Prostate gland (tissue), 2 donors: Measurements from ENCODE around the gene SLC25A24. TPM values are rescaled to one million over a fixed set of nuclear protein-coding genes. Genes with fewer than 3 reads are reported as not detected.

Experiments
- DNase-seq: peaks from one replicate; pipeline ENCODE4 v3.0.0-alpha.2; 2019; ENCODE audit warnings: low spot score
- H3K27ac ChIP-seq, 2 donors: fragments of 200-600 bp; sonication (generic); 2 replicates each; pipeline ENCODE4 v1.5.1; 2017 to 2019
- H3K27me3 ChIP-seq: fragments of 200-600 bp; sonication (generic); replicated peaks from 2 replicates; pipeline ENCODE4 v1.5.1; 2019; ENCODE audit not compliant: insufficient read depth
- H3K36me3 ChIP-seq, 2 donors: fragments of 200-600 bp; sonication (generic); 1 replicate in 1 of 2; 2 replicates in 1 of 2; pipeline versions ENCODE4 v1.5.1 to v1.8.1; 2017 to 2019
- H3K4me1 ChIP-seq: fragments of 200-600 bp; sonication (generic); replicated peaks from 2 replicates; pipeline ENCODE4 v1.5.1; 2019
- H3K4me3 ChIP-seq, 2 donors: fragments of 200-600 bp; sonication (generic); 2 replicates each; pipeline ENCODE4 v1.5.1; 2017 to 2019
- H3K9me3 ChIP-seq: fragments of 200-600 bp; sonication (generic); 2 replicates; pipeline ENCODE4 v1.5.1; 2017
- CTCF ChIP-seq, 4 experiments: fragments of 200-600 bp in 2 of 4; fragments of 450-650 bp in 2 of 4; sonication (generic) in 2 of 4; IDR thresholded peaks; 1 replicate in 3 of 4; 2 replicates in 1 of 4; pipeline ENCODE4 v1.5.1; 2016 to 2019; ENCODE audit warnings: antibody characterized with exemption in 4 of 4, mild to moderate bottlenecking in 2 of 4, moderate library complexity in 2 of 4
- POLR2A ChIP-seq: fragments of 450-650 bp; IDR thresholded peaks from one replicate; pipeline ENCODE4 v1.6.1; 2016; ENCODE audit warnings: antibody characterized with exemption, mild to moderate bottlenecking
- POLR2AphosphoS5 ChIP-seq: sonication (generic); formaldehyde crosslinking; IDR thresholded peaks from one replicate; pipeline ENCODE4 v1.6.1; 2017; ENCODE audit warnings: antibody characterized with exemption
- WGBS: methylation state at CpG from one replicate; pipeline ENCODE4 v1.1.5; 2018; 5-methylcytosine and 5-hydroxymethylcytosine counted together
- intact Hi-C: fragments of 100-400 bp; cut with DNase I; formaldehyde crosslinking; loops from one replicate; pipeline ENCODE4 v1.14.2; 2022
- total RNA-seq, 2 donors: library from RNA; depleted of rRNA; stranded (reverse); fragments of >200 nt; gene quantifications; one replicate each; pipeline ENCODE4 v1.1.0, GENCODE V29; 2016

Gene SLC25A24
- total RNA-seq, 2 donors from 2014 or later: 14.9 to 17.6 TPM

GRCh38 chr1:108124023-108124422 lies 76.1 kb downstream of the SLC25A24 start:
- Histone ChIP-seq H3K4me1 (no peaks in the 10 kb centered on the region), H3K9me3 (no peaks in the 10 kb centered on the region), H3K36me3 (no peaks in the 10 kb centered on the region), H3K4me3 (no peak overlapping the region), H3K27ac (peak overlapping the region in 1 of 2 donors; percentile 54), H3K27me3 (no peaks in the 10 kb centered on the region)
- WGBS: 86% methylated on average over 1 of the region's 1 CpG
- DNase-seq: no peak
- intact Hi-C loops: no loop called here
- no peak for TF ChIP-seq POLR2A
- TF ChIP-seq POLR2AphosphoS5: no peak
- TF ChIP-seq CTCF (IDR thresholded peaks at IDR 0.05): no peak

- DNase-seq: no peak
- Histone ChIP-seq H3K4me1 (no peaks in the 10 kb centered on the region), H3K27ac (no peak overlapping the region), H3K27me3 (no peaks in the 10 kb centered on the region), H3K9me3 (no peaks in the 10 kb centered on the region), H3K4me3 (no peak overlapping the region), H3K36me3 (no peaks in the 10 kb centered on the region)
- intact Hi-C loops: no loop called here
- TF ChIP-seq POLR2AphosphoS5 (no peak), POLR2A (no peak), CTCF (IDR thresholded peaks at IDR 0.05) (no peak)
- 88% methylated on average over 33 of the region's 36 CpGs for WGBS
These were observed 78.6 kb downstream of the SLC25A24 start for GRCh38 chr1:108121358-108122143.

GRCh38 chr1:108120163-108120562 lies 80.0 kb downstream of the SLC25A24 start:
- Histone ChIP-seq H3K27me3 (no peaks in the 10 kb centered on the region), H3K36me3 (no peaks in the 10 kb centered on the region), H3K4me1 (no peaks in the 10 kb centered on the region), H3K9me3 (no peaks in the 10 kb centered on the region), H3K27ac (no peak overlapping the region), H3K4me3 (no peak overlapping the region)
- intact Hi-C loops: no loop called here
- TF ChIP-seq POLR2AphosphoS5: no peak
- no peak for TF ChIP-seq POLR2A
- TF ChIP-seq CTCF (IDR thresholded peaks at IDR 0.05): no peak
- no peak for DNase-seq
- 95% methylated on average over 6 of the region's 6 CpGs for whole genome bisulfite sequencing

GRCh38 chr1:108119500-108119899 lies 80.6 kb downstream of the SLC25A24 start:
- no peak for TF ChIP-seq CTCF (IDR thresholded peaks at IDR 0.05)
- H3K4me3 ChIP-seq: no peak overlapping the region
- H3K4me1 ChIP-seq: no peaks in the 10 kb centered on the region
- no peaks in the 10 kb centered on the region for H3K36me3 ChIP-seq
- H3K27ac ChIP-seq: no peak overlapping the region
- H3K27me3 ChIP-seq: no peaks in the 10 kb centered on the region
- no peak for DNase-seq
- 54% methylated on average over 5 of the region's 5 CpGs for WGBS
- intact Hi-C loops: no loop called here
- no peaks in the 10 kb centered on the region for H3K9me3 ChIP-seq
